Measurements from ENCODE around the gene SHOC2. TPM values are rescaled to one million over a fixed set of nuclear protein-coding genes. Genes with fewer than 3 reads are reported as not detected.

The SHOC2 gene
- total and polyA plus RNA-seq, 7 donors = 21.4 to 74.5 (median 52.5) TPM

GRCh38 chr10:110972231-110973134 is 53.1 kb downstream of the SHOC2 start:
- intact Hi-C loops (cut with DNase I) = no loop called here
- no peak for DNase-seq
- H3K9me3 ChIP-seq = no peaks in the 10 kb centered on the region
- TF ChIP-seq POLR2A (IDR thresholded peaks at IDR 0.05) (no peak), CTCF (IDR thresholded peaks at IDR 0.05) (no peak), EP300 (IDR thresholded peaks at IDR 0.05) (no peak), POLR2AphosphoS5 (IDR thresholded peaks at IDR 0.05) (no peak)
- no peaks in the 10 kb centered on the region for H3K27me3 ChIP-seq
- 80 to 87% methylated on average over 5 of the region's 5 CpGs for WGBS, 2 donors
- H3K36me3 ChIP-seq = no peaks in the 10 kb centered on the region
- H3K4me1 ChIP-seq = peaks cover 0 to 16% (median 8%) of the 10 kb centered on the region in 4 donors
- H3K4me3 ChIP-seq = no peak overlapping the region
- no peak overlapping the region for H3K27ac ChIP-seq

DNA sequence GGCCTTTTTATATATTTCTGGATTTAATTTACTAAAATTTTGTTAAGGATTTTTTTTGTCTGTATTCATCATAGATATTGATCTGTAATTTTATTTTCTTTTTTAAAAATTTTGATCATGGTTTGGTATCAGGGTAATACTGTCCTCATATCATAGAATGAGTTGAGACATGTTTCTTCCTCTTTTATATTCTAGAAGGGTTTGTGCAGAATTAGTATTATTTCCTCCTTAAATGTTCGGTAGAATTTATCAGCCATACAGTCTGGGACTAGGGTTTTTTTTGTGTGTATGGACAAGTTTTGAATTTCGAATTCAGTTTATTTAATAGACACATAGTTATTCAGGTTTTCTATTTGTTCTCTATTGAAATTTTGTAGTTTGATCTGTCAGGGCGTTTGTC is 54.0 kb downstream of the SHOC2 start:
- WGBS, 2 donors = 60 to 74% methylated on average over 3 of the region's 3 CpGs
- no peak for DNase-seq
- Histone ChIP-seq H3K27me3 (no peaks in the 10 kb centered on the region), H3K4me3 (no peak overlapping the region), H3K9me3 (no peaks in the 10 kb centered on the region), H3K36me3 (no peaks in the 10 kb centered on the region), H3K27ac (no peak overlapping the region), H3K4me1 (peaks cover 0 to 25% (median 10%) of the 10 kb centered on the region in 4 donors)
- intact Hi-C loops (cut with DNase I) = no loop called here
- TF ChIP-seq POLR2A (IDR thresholded peaks at IDR 0.05) (no peak), CTCF (IDR thresholded peaks at IDR 0.05) (no peak), POLR2AphosphoS5 (IDR thresholded peaks at IDR 0.05) (no peak), EP300 (IDR thresholded peaks at IDR 0.05) (no peak)

DNA sequence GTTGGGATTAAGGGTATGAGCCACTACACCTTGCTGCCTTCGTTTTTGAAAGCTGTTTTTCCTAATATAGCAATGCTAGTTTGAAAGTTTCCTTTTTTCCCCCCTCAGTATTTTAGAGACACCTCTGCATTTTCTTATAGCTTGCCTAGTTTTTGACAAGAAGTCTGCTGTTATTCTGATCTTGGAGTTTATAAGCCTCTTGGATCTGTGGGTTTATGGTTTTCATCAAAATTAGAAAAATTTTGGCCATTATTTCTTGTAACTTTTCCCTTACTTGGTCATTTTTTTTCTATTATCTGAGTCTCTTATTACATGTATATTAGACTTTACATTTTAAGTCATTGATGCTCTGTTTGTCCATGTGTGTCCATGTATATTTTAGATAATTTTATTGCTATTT is 57.2 kb downstream of the SHOC2 start:
- 98 to 100% methylated on average over 1 of the region's 1 CpG for WGBS, 2 donors
- DNase-seq = no peak
- Histone ChIP-seq H3K4me3 (no peak overlapping the region), H3K27me3 (no peaks in the 10 kb centered on the region), H3K36me3 (no peaks in the 10 kb centered on the region), H3K27ac (no peak overlapping the region), H3K4me1 (peaks cover 0 to 22% (median 7%) of the 10 kb centered on the region in 4 donors), H3K9me3 (no peaks in the 10 kb centered on the region)
- intact Hi-C loops (cut with DNase I) = no loop called here
- TF ChIP-seq POLR2AphosphoS5 (IDR thresholded peaks at IDR 0.05) (no peak), CTCF (IDR thresholded peaks at IDR 0.05) (no peak), EP300 (IDR thresholded peaks at IDR 0.05) (no peak), POLR2A (IDR thresholded peaks at IDR 0.05) (no peak)

- no peak for DNase-seq
- TF ChIP-seq POLR2AphosphoS5 (IDR thresholded peaks at IDR 0.05) (no peak), EP300 (IDR thresholded peaks at IDR 0.05) (no peak), POLR2A (IDR thresholded peaks at IDR 0.05) (no peak), CTCF (IDR thresholded peaks at IDR 0.05) (no peak)
- peaks cover 0 to 17% (median 4%) of the 10 kb centered on the region in 4 donors for H3K4me1 ChIP-seq
- no peaks in the 10 kb centered on the region for H3K27me3 ChIP-seq
- no peak overlapping the region for H3K4me3 ChIP-seq
- 78 to 84% methylated on average over 2 of the region's 2 CpGs for WGBS, 2 donors
- intact Hi-C loops (cut with DNase I) = no loop called here
- H3K27ac ChIP-seq = no peak overlapping the region
- no peaks in the 10 kb centered on the region for H3K36me3 ChIP-seq
- no peaks in the 10 kb centered on the region for H3K9me3 ChIP-seq
Measured at GRCh38 chr10:110977662-110978061, 58.3 kb downstream of the SHOC2 start.
